AG09319 (cell line): Measurements from ENCODE around the gene MBTPS1.

ENCODE experiments used
- DNase-seq: peaks from one replicate; pipeline ENCODE4 v3.0.0-alpha.2; 2010; ENCODE audit warnings: low read depth; ENCODE audit errors: extremely low read depth
- TF ChIP-seq, protein P1 (sequence below): IDR thresholded peaks from 2 replicates; pipeline ENCODE4 v1.5.1; 2011; ENCODE audit warnings: low read depth, mild to moderate bottlenecking, inconsistent platforms, low read length, moderate library complexity

Gene MBTPS1

DNA sequence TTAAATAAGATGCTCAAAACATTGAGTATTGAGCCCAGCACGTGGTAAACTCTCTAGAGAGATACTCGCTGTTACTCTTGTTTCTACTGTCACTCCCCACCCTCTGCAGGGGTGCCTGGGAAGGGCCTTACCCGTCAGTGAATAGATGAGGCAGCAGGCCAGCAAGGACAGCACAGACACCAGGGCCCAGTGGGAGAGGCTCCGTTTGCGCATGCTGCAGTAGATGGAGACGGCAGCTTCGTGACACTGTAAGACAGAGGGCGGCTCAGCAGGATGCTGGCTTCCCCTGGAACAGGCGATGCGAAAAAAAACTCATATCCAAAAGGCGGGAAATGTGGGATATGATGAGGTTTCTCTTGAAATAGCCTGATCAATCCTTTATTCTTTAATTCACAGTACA lies 94.1 kb downstream of the MBTPS1 start:
- DNase-seq = no peak
- TF ChIP-seq, protein P1, sequence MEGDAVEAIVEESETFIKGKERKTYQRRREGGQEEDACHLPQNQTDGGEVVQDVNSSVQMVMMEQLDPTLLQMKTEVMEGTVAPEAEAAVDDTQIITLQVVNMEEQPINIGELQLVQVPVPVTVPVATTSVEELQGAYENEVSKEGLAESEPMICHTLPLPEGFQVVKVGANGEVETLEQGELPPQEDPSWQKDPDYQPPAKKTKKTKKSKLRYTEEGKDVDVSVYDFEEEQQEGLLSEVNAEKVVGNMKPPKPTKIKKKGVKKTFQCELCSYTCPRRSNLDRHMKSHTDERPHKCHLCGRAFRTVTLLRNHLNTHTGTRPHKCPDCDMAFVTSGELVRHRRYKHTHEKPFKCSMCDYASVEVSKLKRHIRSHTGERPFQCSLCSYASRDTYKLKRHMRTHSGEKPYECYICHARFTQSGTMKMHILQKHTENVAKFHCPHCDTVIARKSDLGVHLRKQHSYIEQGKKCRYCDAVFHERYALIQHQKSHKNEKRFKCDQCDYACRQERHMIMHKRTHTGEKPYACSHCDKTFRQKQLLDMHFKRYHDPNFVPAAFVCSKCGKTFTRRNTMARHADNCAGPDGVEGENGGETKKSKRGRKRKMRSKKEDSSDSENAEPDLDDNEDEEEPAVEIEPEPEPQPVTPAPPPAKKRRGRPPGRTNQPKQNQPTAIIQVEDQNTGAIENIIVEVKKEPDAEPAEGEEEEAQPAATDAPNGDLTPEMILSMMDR = no peak

DNA sequence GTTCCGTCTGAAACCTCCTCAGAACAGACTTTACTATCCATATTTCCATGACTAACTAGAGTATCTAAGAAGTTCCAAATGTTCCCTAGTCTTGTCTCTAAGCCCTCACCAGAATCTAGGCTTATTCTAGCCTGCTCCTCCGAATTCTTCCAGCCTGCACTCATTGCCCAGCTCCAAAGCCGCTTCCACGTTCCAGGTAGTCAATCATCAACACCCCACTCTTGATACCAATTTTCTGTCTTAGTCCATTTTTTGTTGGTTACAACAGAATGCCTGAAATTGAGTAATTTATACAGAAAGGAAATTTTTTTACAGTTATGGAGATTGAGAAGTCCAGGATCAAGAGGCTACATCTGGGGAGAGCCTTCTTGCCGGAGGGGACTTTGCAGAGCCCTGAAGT lies 95.3 kb downstream of the MBTPS1 start:
- no peak for DNase-seq
- TF ChIP-seq, protein P1 = no peak

DNA sequence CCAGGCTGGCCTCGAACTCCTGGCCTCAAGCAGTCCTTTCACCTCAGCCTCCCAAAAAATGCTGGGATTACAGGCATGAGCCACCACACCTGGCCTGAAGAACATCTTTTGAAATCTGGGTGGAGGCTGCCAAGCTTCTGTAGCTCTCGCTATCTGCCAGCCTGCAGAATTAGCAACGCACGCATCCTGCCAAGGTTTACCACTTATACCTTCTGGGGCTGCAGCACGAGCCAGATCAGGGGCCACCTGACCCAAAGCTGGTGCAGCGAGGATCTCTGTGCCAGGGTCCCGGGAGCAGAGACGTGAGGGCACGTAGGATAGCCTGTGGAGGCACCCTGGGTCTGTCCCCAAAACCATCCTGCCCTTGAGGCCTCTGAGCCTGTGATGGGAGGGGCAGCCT lies 96.4 kb downstream of the MBTPS1 start:
- TF ChIP-seq, protein P1 = no peak

DNA sequence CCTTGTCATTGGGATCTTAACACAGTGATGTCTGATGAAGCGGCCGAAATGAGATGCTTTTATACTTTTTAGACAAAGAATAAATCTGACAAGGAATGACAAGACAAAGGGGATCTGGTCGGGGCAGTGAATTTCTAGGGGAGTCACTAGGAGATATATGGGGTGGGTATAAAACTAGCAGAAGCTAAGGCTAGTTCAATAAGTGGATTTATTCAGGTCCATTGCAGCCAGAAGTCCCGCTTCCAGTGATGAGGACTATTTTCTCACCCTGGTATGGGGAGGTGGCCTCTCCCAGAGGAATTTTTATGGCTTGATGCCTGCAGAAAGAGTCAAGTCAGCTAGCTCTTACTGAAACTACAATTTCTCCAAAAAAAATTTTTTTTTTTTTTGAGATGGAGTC lies 98.0 kb downstream of the MBTPS1 start:
- no peak for DNase-seq
- TF ChIP-seq, protein P1 = no peak

More for the DNA sequence above, 96.4 kb downstream of the MBTPS1 start:
- DNase-seq = no peak

DNA sequence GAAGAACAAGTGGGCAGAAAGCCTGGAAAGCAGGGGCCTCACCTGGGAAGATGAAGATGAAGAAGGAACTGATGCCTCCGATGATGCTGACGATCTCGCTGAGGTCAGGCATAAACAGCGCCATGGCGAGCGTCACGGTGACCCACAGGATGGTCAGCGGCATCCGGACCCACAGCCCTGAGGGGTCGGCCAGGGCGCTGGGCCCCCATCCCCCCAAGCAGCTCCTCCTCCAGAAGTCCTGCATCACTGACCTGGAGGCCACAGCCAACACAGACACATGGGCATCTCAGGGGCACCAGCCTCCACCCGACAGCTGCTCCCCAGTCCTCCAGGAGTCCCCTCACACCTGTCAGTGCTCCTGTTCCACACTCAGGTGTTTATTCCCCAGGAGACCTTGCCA lies 100.3 kb downstream of the MBTPS1 start:
- TF ChIP-seq, protein P1 = no peak

DNA sequence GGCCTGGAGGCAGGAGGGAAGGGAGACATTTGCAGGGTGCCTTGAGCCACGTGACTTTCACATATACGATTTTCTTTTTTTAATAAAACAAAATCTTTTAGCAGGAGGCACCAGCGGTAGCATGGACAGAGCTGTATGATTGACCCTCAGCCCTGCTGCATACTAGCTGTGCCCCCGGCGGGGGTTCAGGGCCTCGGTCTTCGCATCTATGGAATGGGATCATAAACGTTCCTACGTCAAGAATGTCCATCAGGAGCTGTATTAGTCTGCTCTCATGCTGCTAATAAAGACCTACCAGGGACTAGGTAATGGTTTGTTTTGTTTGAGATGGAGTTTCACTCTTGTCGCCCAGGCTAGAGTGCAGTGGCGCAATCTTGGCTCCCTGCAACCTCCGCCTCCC lies 101.3 kb downstream of the MBTPS1 start:
- TF ChIP-seq, protein P1 = no peak
- DNase-seq = no peak

More for the DNA sequence above, 100.3 kb downstream of the MBTPS1 start:
- DNase-seq = no peak

DNA sequence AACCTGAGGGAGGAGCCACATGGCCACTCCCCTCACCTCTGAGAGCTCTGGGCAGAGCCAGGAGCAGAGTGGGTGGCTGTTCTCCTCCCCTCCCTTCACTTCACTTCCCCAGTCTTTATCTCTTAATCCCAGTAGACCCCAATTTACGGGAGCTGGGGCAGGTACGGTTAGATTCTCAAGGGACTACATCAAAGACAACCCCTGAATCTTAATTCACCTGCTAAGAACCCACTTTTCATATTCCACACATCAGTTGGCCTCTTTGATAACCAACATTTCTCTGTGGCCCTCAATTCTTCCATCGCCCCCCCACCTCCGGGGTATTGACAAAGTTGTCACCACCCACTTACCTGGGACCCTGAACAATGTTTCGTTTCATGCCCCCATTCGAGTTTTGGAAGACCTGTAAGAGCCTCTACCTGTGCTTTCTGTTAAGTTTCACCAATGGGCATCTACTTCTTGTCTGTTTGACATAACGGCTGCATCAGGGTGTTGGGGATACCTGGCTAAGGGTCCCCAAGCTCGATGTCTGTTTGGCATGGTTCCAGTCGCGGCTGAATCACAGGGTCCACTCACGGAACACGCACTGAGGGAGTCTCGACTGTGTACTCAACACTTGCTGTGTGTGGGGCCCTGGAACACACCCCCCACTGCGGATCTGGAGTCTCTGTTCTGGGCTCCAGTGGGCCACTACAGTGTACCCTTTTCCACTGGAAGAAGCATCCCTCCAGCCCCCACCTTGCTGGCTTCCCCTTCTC lies 102.0 kb downstream of the MBTPS1 start:
- no peak for DNase-seq
- TF ChIP-seq, protein P1 = no peak
